ENCODE results near the gene THRA. TPM values are rescaled to one million over a fixed set of nuclear protein-coding genes. Genes with fewer than 3 reads are reported as not detected.

The THRA gene
- total and polyA plus RNA-seq, 9 of the 15 experiments (the other 6 are each of a cell fraction or from before 2014, with no cell fraction given) = 0.34 to 23.4 (median 12.7) TPM

DNA sequence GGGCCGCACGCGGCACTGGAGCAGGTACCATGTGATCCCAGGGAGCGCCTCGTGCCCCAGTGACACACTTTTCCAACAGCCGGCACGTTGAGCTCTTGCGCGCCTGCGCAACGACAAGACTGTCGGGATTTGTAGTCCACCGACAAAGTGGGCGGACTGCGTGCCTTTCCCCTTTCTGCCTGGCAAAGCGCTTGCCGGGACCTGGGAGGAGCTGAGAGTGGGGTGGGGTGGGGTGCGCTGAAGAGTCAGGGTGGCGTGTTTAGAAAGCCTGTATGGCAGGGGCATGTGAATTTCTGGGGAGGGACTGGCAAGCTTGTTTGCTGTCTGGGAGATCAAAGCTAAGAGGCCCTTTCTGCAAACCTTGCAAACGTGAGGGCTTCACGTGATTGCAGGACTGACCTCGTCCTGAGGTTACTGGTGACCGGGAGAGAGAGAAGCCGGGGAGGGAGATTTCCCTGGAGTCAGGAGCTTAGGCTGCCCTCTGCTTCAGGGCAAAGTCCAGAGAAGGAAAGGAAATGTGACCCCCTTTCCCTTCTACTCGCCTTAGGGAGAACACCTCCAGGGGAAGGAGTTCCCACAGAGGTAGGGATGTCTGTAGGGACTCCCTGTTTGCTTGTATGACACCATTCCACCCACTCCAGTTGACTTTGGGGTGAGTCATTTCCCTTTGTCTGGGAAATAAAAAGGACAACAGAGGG, 38.1 kb downstream of the THRA start (continued):
- TF ChIP-seq, protein P1, sequence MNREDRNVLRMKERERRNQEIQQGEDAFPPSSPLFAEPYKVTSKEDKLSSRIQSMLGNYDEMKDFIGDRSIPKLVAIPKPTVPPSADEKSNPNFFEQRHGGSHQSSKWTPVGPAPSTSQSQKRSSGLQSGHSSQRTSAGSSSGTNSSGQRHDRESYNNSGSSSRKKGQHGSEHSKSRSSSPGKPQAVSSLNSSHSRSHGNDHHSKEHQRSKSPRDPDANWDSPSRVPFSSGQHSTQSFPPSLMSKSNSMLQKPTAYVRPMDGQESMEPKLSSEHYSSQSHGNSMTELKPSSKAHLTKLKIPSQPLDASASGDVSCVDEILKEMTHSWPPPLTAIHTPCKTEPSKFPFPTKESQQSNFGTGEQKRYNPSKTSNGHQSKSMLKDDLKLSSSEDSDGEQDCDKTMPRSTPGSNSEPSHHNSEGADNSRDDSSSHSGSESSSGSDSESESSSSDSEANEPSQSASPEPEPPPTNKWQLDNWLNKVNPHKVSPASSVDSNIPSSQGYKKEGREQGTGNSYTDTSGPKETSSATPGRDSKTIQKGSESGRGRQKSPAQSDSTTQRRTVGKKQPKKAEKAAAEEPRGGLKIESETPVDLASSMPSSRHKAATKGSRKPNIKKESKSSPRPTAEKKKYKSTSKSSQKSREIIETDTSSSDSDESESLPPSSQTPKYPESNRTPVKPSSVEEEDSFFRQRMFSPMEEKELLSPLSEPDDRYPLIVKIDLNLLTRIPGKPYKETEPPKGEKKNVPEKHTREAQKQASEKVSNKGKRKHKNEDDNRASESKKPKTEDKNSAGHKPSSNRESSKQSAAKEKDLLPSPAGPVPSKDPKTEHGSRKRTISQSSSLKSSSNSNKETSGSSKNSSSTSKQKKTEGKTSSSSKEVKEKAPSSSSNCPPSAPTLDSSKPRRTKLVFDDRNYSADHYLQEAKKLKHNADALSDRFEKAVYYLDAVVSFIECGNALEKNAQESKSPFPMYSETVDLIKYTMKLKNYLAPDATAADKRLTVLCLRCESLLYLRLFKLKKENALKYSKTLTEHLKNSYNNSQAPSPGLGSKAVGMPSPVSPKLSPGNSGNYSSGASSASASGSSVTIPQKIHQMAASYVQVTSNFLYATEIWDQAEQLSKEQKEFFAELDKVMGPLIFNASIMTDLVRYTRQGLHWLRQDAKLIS (CRISPR knock-in tag; IDR thresholded peaks at IDR 0.05) = no peak
- TF ChIP-seq NCOA6 (IDR thresholded peaks at IDR 0.05) (no peak), CHD2 (IDR thresholded peaks at IDR 0.05; ENCODE audit: low read depth, low read length) (no peak), SIN3A (IDR thresholded peaks at IDR 0.05; ENCODE audit: borderline replicate concordance in 2 of 2, control insufficient read depth in 1 of 2, low read depth in 2 of 2, low read length in 2 of 2) (peak; percentile 14 to 54; a peak in 2 of 4 replicates), TBP (optimal IDR thresholded peaks at IDR 0.05; ENCODE audit: low read depth, low read length) (no peak), CBX5 (IDR thresholded peaks at IDR 0.05; ENCODE audit: borderline replicate concordance, low read depth) (no peak), POLR2A (conservative IDR thresholded peaks at IDR 0.05) (no peak; the same call in 1 of the 2 replicates), ZSCAN32 (CRISPR knock-in tag; IDR thresholded peaks at IDR 0.05) (no peak), NFIX (CRISPR knock-in tag; IDR thresholded peaks at IDR 0.05; ENCODE audit: low read depth) (no peak), MEF2D (tag; conservative IDR thresholded peaks at IDR 0.05; ENCODE audit: low read depth) (0 out of 2 replicates have a peak, but pooled peaks have one; percentile 13), ZNF699 (CRISPR knock-in tag; IDR thresholded peaks at IDR 0.05; ENCODE audit: insufficient replicate concordance) (no peak), POLR2AphosphoS5 (IDR thresholded peaks at IDR 0.05; ENCODE audit: control insufficient read depth, insufficient read depth, low read depth, low read length) (no peak; the same call in 1 of the 2 replicates), SIX5 (IDR thresholded peaks at IDR 0.05; ENCODE audit: borderline replicate concordance in 1 of 2, insufficient read depth in 1 of 2, low read depth in 1 of 2, low read length in 2 of 2) (peak; percentile 54 to 71; a peak in 3 of 4 replicates), HLTF (IDR thresholded peaks at IDR 0.05) (no peak), PRPF4 (IDR thresholded peaks at IDR 0.05; ENCODE audit: insufficient read depth, low read depth, low read length, poor library complexity, severe bottlenecking) (no peak), ZNF561 (CRISPR knock-in tag; conservative IDR thresholded peaks at IDR 0.05) (no peak), ZC3H4 (CRISPR knock-in tag; IDR thresholded peaks at IDR 0.05; ENCODE audit: borderline replicate concordance) (no peak)
- TF ChIP-seq, protein P2, sequence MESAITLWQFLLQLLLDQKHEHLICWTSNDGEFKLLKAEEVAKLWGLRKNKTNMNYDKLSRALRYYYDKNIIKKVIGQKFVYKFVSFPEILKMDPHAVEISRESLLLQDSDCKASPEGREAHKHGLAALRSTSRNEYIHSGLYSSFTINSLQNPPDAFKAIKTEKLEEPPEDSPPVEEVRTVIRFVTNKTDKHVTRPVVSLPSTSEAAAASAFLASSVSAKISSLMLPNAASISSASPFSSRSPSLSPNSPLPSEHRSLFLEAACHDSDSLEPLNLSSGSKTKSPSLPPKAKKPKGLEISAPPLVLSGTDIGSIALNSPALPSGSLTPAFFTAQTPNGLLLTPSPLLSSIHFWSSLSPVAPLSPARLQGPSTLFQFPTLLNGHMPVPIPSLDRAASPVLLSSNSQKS (CRISPR knock-in tag; IDR thresholded peaks at IDR 0.05) = no peak
- TF ChIP-seq, protein P3, sequence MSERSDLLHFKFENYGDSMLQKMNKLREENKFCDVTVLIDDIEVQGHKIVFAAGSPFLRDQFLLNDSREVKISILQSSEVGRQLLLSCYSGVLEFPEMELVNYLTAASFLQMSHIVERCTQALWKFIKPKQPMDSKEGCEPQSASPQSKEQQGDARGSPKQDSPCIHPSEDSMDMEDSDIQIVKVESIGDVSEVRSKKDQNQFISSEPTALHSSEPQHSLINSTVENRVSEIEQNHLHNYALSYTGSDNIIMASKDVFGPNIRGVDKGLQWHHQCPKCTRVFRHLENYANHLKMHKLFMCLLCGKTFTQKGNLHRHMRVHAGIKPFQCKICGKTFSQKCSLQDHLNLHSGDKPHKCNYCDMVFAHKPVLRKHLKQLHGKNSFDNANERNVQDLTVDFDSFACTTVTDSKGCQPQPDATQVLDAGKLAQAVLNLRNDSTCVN (CRISPR knock-in tag; IDR thresholded peaks at IDR 0.05) = no peak

All from K562 (cell line).